Spleen (tissue), 11 donors: ENCODE measurements around the gene SNCG. TPM values are rescaled to one million over a fixed set of nuclear protein-coding genes. Genes with fewer than 3 reads are reported as not detected.
A peak's percentile ranks its signal among the peaks of the same experiment; 100 is the strongest.
"Not testable (repeated sequence)": the region's sequence is repeated elsewhere in the genome, so short reads cannot be mapped to it uniquely, and the experiment has no call there.

Experiments used
- DNase-seq: peaks from one replicate; pipeline ENCODE4 v3.0.0-alpha.2; 2020
- H3K27ac ChIP-seq, 8 donors: fragments of 200-600 bp; sonication (generic) in 7 of 8; 1 replicate in 4 of 8; 2 replicates in 4 of 8; pipeline versions ENCODE4 v1.5.0 to v1.8.0; 2016 to 2021; ENCODE audit warnings: inconsistent platforms in 4 of 8, mild to moderate bottlenecking in 4 of 8, moderate library complexity in 1 of 8
- H3K27me3 ChIP-seq, 7 donors: fragments of 200-600 bp; sonication (generic) in 6 of 7; replicated peaks in 1 of 7; 1 replicate in 4 of 7; 2 replicates in 3 of 7; pipeline versions ENCODE4 v1.5.0 to v1.8.0; 2016 to 2021; ENCODE audit warnings: inconsistent platforms in 3 of 7, mild to moderate bottlenecking in 1 of 7
- H3K36me3 ChIP-seq, 6 donors: fragments of 200-600 bp; sonication (generic) in 5 of 6; 1 replicate in 4 of 6; 2 replicates in 2 of 6; pipeline versions ENCODE4 v1.5.0 to v1.8.0; 2016 to 2021; ENCODE audit warnings: inconsistent platforms in 2 of 6
- H3K4me1 ChIP-seq, 6 donors: fragments of 200-600 bp; sonication (generic) in 5 of 6; 1 replicate in 3 of 6; 2 replicates in 3 of 6; pipeline versions ENCODE4 v1.5.0 to v1.8.0; 2016 to 2021; ENCODE audit warnings: inconsistent platforms in 3 of 6
- H3K4me3 ChIP-seq, 8 donors: fragments of 200-600 bp; sonication (generic) in 7 of 8; 1 replicate in 4 of 8; 2 replicates in 4 of 8; pipeline versions ENCODE4 v1.5.0 to v1.8.0; 2016 to 2021; ENCODE audit warnings: inconsistent platforms in 4 of 8, mild to moderate bottlenecking in 4 of 8, moderate library complexity in 2 of 8
- H3K9me3 ChIP-seq, 8 donors: fragments of 200-600 bp; sonication (generic) in 7 of 8; 1 replicate in 4 of 8; 2 replicates in 4 of 8; pipeline versions ENCODE4 v1.5.0 to v1.8.0; 2016 to 2021; ENCODE audit warnings: inconsistent platforms in 4 of 8
- CTCF ChIP-seq, 11 experiments: fragments of 200-600 bp in 7 of 11; fragments of 450-650 bp in 4 of 11; sonication (generic) in 4 of 11; IDR thresholded peaks in 8 of 11; conservative IDR thresholded peaks in 3 of 11; 1 replicate in 7 of 11; 2 replicates in 4 of 11; pipeline versions ENCODE4 v1.4.0 to v1.8.0; 2016 to 2021; ENCODE audit warnings: antibody characterized with exemption in 11 of 11, inconsistent platforms in 4 of 11, mild to moderate bottlenecking in 1 of 11
- POLR2A ChIP-seq, 3 donors: fragments of 450-650 bp; IDR thresholded peaks; one replicate each; pipeline ENCODE4 v1.5.1; 2017; ENCODE audit warnings: antibody characterized with exemption in 3 of 3, mild to moderate bottlenecking in 1 of 3
- POLR2AphosphoS5 ChIP-seq, 3 donors: sonication (generic); formaldehyde crosslinking; IDR thresholded peaks; one replicate each; pipeline ENCODE4 v1.5.1; 2017; ENCODE audit warnings: antibody characterized with exemption in 3 of 3
- WGBS, 5 donors: extraction: QIAGEN DNeasy Blood & Tissue Kit in 3 of 5; methylation state at CpG; one replicate each; pipeline versions ENCODE4 v1.1.5 to v1.1.7; 2013 to 2018; 5-methylcytosine and 5-hydroxymethylcytosine counted together
- intact Hi-C: fragments of 100-400 bp; cut with DNase I; formaldehyde crosslinking; loops from one replicate; pipeline ENCODE4 v1.15.0; 2023; ENCODE audit warnings: low total_unique reads
- polyA plus RNA-seq, 3 donors: library from polyadenylated mRNA; stranded (reverse); fragments of 200-250 nt; gene quantifications; one replicate each; pipeline ENCODE4 v1.2.1, GENCODE V29; 2013
- total RNA-seq, 7 donors: library from RNA; depleted of rRNA in 3 of 7; stranded (reverse); fragments of >200 nt in 3 of 7; fragmentation: NEBNext Ultra II Directional in 4 of 7; extraction: Animal tissue kit (Norgen Biotek cat#: 25700) in 4 of 7; gene quantifications; one replicate each; pipeline versions ENCODE4 v1.1.0 to v1.2.1, GENCODE V29; 2016 to 2021
- donor health status: healthy with polysubstance abuse.
- donor health status: DM: no; HTN: no; CAD: no; lungs with moderate emphysema.
- donor health status: DM: no; HTN: no; CAD: no.
- donor health status: Bipolar disorder and iron deficiency.
- donor health status: healthy.
- donor health status: DM: no; HTN: no; CAD: no.
- donor health status: DM: yes; HTN: yes; CAD: no.

Gene SNCG
- total and polyA plus RNA-seq, 10 donors, result 19.9 to 127 (median 81.1) TPM

- H3K27ac ChIP-seq, result peak overlapping the region in 6 of 8 donors; percentile 7 to 72 (median 68)
- peaks cover 0 to 26% (median 0%) of the 10 kb centered on the region in 6 donors for H3K36me3 ChIP-seq
- H3K9me3 ChIP-seq, result no peaks in the 10 kb centered on the region
- DNase-seq, result no peak
- intact Hi-C loops, result no loop called here
- 73 to 82% (median 75%) methylated on average over 14 to 18 of the region's 18 CpGs for WGBS, 5 donors
- H3K4me3 ChIP-seq, result no peak overlapping the region
- peaks cover 3 to 73% (median 48%) of the 10 kb centered on the region in 6 donors for H3K4me1 ChIP-seq
- peaks cover 0 to 8% (median 0%) of the 10 kb centered on the region in 7 donors for H3K27me3 ChIP-seq
- TF ChIP-seq POLR2AphosphoS5 (IDR thresholded peaks at IDR 0.05) (peak in 1 of 3 donors; percentile 35), CTCF (IDR thresholded peaks at IDR 0.05 in 8 of 11, conservative IDR thresholded peaks at IDR 0.05 in 3 of 11) (no peak)
Measured at GRCh38 chr10:86945361-86946212, 12.8 kb upstream of the SNCG start.

DNA sequence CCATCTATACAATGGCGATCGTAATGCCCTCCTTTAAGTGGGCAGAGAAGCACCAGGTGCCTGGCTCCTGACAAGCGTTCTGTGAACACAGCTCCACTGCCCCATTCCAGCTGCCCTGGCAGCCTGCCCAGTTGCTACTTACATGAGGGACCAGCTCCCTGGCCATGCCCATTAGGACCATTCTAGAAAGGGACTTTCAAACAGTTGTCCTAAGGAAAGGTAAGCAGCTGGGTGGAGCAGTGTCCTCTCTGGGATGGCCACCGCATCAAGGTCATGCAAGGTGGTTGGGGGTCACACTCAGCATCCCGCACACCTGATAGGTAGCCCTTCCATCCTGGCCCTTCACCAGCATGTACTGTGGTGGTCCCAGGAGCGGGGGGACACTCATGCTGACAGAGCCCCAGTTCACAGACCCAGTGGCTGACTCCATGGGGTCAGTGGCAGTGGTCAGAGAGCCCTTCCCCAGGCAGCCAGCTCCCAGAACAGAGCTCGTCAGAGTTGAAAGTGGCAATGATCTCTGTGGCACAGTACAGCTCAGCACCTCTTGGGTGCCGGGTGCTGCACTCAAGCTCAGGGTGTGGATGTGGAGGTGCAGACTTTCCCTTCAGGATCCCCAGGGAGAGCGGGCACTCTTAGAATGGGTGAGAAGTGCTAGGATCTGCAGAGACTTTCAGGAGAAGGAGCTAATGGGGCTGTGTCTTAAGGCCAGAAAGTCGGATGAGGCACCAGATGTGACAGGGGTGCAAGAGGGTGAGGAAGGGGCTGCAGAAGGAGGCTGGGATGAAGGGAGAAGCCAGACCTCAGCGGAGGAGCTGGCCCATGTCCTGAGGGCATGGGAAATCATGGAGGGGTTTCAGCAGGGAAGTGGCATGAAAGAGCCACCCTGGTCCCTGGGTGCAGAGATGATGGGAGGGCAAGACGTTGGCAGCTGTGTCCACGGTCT lies 11.9 kb upstream of the SNCG start:
- Histone ChIP-seq H3K9me3 (peaks cover 0 to 3% (median under 1%) of the 10 kb centered on the region in 8 donors), H3K4me1 (peaks cover 0 to 64% (median 42%) of the 10 kb centered on the region in 6 donors), H3K4me3 (no peak overlapping the region), H3K27ac (peak overlapping the region in 5 of 8 donors; percentile 50 to 72 (median 68)), H3K27me3 (peaks cover 0 to 8% (median 0%) of the 10 kb centered on the region in 7 donors), H3K36me3 (peaks cover 0 to 26% (median 0%) of the 10 kb centered on the region in 6 donors)
- DNase-seq, result no peak
- TF ChIP-seq CTCF (IDR thresholded peaks at IDR 0.05 in 8 of 11, conservative IDR thresholded peaks at IDR 0.05 in 3 of 11), result no peak
- TF ChIP-seq POLR2AphosphoS5 (IDR thresholded peaks at IDR 0.05), result peak in 1 of 3 donors; percentile 11
- WGBS, 5 donors, result 77 to 88% (median 82%) methylated on average over 8 to 13 of the region's 13 CpGs
- intact Hi-C loops, result no loop called here

GRCh38 chr10:86947806-86948205 lies 10.6 kb upstream of the SNCG start:
- DNase-seq, H3K4me3 ChIP-seq, intact Hi-C loops, H3K27me3 ChIP-seq: not testable (repeated sequence)
- Histone ChIP-seq H3K36me3 (peaks cover 0 to 16% (median 0%) of the 10 kb centered on the region in 6 donors), H3K9me3 (peaks cover 0 to 17% (median 14%) of the 10 kb centered on the region in 8 donors), H3K27ac (peak overlapping the region in 1 of 8 donors; percentile 27), H3K4me1 (peaks cover 0 to 58% (median 37%) of the 10 kb centered on the region in 6 donors)
- WGBS, 5 donors, result 88 to 95% (median 88%) methylated on average over 4 of the region's 4 CpGs

GRCh38 chr10:86950349-86950748 lies 8.1 kb upstream of the SNCG start:
- WGBS, 5 donors, result 21 to 63% (median 53%) methylated on average over 1 of the region's 1 CpG
- H3K4me3 ChIP-seq, result no peak overlapping the region
- H3K27me3 ChIP-seq, result peaks cover 0 to 8% (median 0%) of the 10 kb centered on the region in 7 donors
- H3K27ac ChIP-seq, result peak overlapping the region in 4 of 8 donors; percentile 1 to 42 (median 14)
- TF ChIP-seq CTCF (IDR thresholded peaks at IDR 0.05 in 8 of 11, conservative IDR thresholded peaks at IDR 0.05 in 3 of 11) (no peak), POLR2A (IDR thresholded peaks at IDR 0.05) (no peak), POLR2AphosphoS5 (IDR thresholded peaks at IDR 0.05) (no peak)
- H3K36me3 ChIP-seq, result no peaks in the 10 kb centered on the region
- peaks cover 0 to 58% (median 27%) of the 10 kb centered on the region in 6 donors for H3K4me1 ChIP-seq
- intact Hi-C loops, result no loop called here
- H3K9me3 ChIP-seq, result peaks cover 0 to 27% (median 20%) of the 10 kb centered on the region in 8 donors
- DNase-seq, result no peak
